Cardiac fibroblast (primary cell): Measurements from ENCODE around the gene CLINT1.
A peak's percentile ranks its signal among the peaks of the same experiment; 100 is the strongest.

ENCODE experiments used
- DNase-seq, 2 donors: peaks; one replicate each; pipeline versions ENCODE4 v3.0.0 to v3.0.0-alpha.2; 2010; ENCODE audit warnings: low read depth in 2 of 2
- H3K4me3 ChIP-seq, 2 donors: replicated peaks in 1 of 2; 1 replicate in 1 of 2; 2 replicates in 1 of 2; pipeline ENCODE4 v1.5.1; 2011; ENCODE audit warnings: low read depth in 2 of 2, low read length in 2 of 2, mild to moderate bottlenecking in 2 of 2, moderate library complexity in 1 of 2
- CTCF ChIP-seq: IDR thresholded peaks from one replicate; pipeline ENCODE4 v1.5.1; 2011; ENCODE audit warnings: low read depth, mild to moderate bottlenecking, low read length, inconsistent platforms

CLINT1 gene

GRCh38 chr5:157743163-157744050, 115.5 kb downstream of the CLINT1 start, which contains the start of gene LSM11:
LSM11 (plus strand) TSS chr5:157743712; CDS start chr5:157743751, 39 bp downstream.
- TF ChIP-seq CTCF = peak; percentile 73
- peak; percentile 78 to 85 for DNase-seq
- peak within 1 kb of the TSS; percentile 69 to 76 for H3K4me3 ChIP-seq

GRCh38 chr5:157741131-157741530, 117.8 kb downstream of the CLINT1 start:
- no peak for TF ChIP-seq CTCF
- H3K4me3 ChIP-seq = no peak overlapping the region
- DNase-seq = no peak

- no peak overlapping the region for H3K4me3 ChIP-seq
- peak; percentile 59 for TF ChIP-seq CTCF
- no peak for DNase-seq
These were observed 118.7 kb downstream of the CLINT1 start for GRCh38 chr5:157740229-157740610.

GRCh38 chr5:157739388-157740228, 119.3 kb downstream of the CLINT1 start:
- no peak overlapping the region for H3K4me3 ChIP-seq
- DNase-seq = no peak
- no peak for TF ChIP-seq CTCF

- H3K4me3 ChIP-seq = no peak overlapping the region
- no peak for TF ChIP-seq CTCF
- no peak for DNase-seq
These were observed 123.0 kb downstream of the CLINT1 start for GRCh38 chr5:157735991-157736390.
